Coronary artery (tissue), 2 donors: ENCODE measurements around the gene PPIL4.

Experiments used
- DNase-seq: peaks from one replicate; pipeline ENCODE4 v3.0.0-alpha.2; 2017; ENCODE audit warnings: low spot score
- H3K27ac ChIP-seq, 2 donors: fragments of 200-600 bp; sonication (generic); one replicate each; pipeline ENCODE4 v1.5.1; 2016 to 2019
- H3K4me3 ChIP-seq: fragments of 200-600 bp; sonication (generic); 2 replicates; pipeline ENCODE4 v1.5.1; 2016; ENCODE audit warnings: mild to moderate bottlenecking, moderate library complexity
- CTCF ChIP-seq: fragments of 200-600 bp; sonication (generic); IDR thresholded peaks from one replicate; pipeline ENCODE4 v1.5.1; 2019; ENCODE audit warnings: antibody characterized with exemption

Gene PPIL4

GRCh38 chr6:149559389-149559788, 13.5 kb upstream of the PPIL4 start:
- DNase-seq, result no peak
- H3K27ac ChIP-seq, result no peak overlapping the region
- no peak for TF ChIP-seq CTCF
- H3K4me3 ChIP-seq, result no peak overlapping the region

GRCh38 chr6:149558029-149558428, 12.2 kb upstream of the PPIL4 start:
- no peak overlapping the region for H3K4me3 ChIP-seq
- no peak for TF ChIP-seq CTCF
- H3K27ac ChIP-seq, result no peak overlapping the region
- no peak for DNase-seq

DNA sequence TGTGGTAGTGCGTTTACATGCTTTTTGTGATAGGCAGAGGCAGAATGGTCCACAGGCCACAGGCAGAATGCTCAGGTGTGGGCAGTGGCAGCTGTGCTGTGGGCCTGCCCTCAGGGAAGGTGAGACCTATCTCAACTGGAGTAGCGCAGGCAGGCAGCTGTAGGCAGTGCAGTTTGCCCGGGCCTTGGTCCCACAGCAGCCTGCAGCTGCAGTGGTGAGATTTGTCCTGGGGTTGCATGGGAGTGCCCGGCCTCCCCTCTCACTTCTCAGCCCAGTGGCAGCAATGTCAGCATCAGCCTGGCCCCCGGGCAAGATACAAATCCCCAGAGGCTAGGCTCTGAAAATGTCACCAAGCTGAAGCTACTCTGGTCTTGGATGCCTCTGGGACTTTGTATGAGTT, 6.1 kb upstream of the PPIL4 start:
- Histone ChIP-seq H3K4me3 (no peak overlapping the region), H3K27ac (no peak overlapping the region)
- no peak for DNase-seq
- no peak for TF ChIP-seq CTCF

DNA sequence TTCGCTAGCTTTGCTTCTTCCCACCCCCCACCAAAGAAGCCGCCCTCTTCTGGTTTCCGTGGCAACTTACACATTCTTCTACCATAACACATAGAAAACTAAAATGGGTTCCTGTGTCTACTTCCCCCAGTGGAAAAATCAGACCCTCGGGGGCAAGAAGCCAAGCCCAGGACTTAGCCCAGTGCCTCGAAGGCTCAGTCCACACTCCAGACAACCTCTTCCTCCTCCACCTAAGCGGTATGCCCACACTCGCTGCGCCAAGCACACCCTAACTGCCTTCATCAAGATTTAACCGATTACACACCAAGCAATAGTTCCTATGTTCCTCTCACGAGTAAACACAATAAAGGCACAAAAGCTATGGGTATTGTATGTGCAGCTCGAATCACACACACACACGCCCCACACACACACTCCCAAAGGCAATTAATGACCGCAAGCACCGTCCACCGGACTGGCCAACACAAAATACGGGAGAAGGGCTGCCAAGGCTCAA, 537 bp downstream of the PPIL4 start:
- DNase-seq, result no peak
- Histone ChIP-seq H3K4me3 (peak overlapping the region; percentile 90), H3K27ac (peak overlapping the region; percentile 91 to 95)
- TF ChIP-seq CTCF, result no peak

- DNase-seq, result no peak
- Histone ChIP-seq H3K27ac (peak overlapping the region; percentile 91 to 95), H3K4me3 (peak overlapping the region; percentile 90)
- TF ChIP-seq CTCF, result no peak
These were observed 1.1 kb downstream of the PPIL4 start for GRCh38 chr6:149544646-149545257.

DNA sequence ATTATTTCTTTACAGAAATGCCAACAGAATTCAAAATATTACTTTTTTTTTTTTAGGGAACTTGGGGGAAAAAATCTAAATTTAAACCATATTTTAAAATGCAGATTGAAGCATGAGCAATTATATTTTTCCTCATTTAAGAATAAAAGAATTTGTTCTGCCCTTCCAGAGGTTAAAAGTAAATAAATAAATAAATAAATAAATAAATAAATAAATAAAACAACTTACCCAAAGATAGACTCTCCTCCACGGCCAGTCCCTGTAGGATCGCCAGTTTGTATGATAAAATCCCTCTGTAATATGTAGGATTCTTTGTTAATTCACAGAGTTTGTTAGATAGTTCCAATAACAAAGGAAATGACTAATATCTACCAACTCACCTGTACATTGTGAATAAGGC, 4.7 kb downstream of the PPIL4 start:
- Histone ChIP-seq H3K27ac (no peak overlapping the region), H3K4me3 (no peak overlapping the region)
- TF ChIP-seq CTCF, result no peak
- DNase-seq, result no peak

DNA sequence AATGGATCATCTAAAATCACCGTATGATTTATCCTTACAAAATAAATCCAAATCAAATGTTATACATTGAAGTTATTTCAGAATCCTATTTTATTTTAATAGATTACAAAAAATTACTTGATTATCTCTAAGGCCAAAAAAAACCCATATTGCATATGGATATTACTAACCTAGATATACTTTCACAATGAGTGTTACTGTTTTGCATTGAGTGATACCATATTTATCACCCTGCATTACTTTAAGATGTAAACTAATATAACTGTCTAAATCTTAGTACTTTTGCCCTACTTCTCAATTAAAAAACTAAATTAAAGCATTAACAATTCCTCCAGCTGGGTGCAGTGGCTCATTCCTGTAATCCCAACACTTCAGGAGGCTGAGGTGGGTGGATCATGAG, 11.1 kb downstream of the PPIL4 start:
- no peak for DNase-seq
- no peak for TF ChIP-seq CTCF
- H3K27ac ChIP-seq, result no peak overlapping the region
- H3K4me3 ChIP-seq, result no peak overlapping the region
